SJSA1 (cell line): ENCODE data around the gene ZNF787. TPM values are rescaled to one million over a fixed set of nuclear protein-coding genes. Genes with fewer than 3 reads are reported as not detected.

ENCODE experiments used
- DNase-seq, 2 experiments: peaks; one replicate each; pipeline ENCODE4 v3.0.0-alpha.2; 2015 to 2020; ENCODE audit warnings: low spot score in 2 of 2, low read depth in 1 of 2
- H3K27ac ChIP-seq: fragments of 250-450 bp; sonication (Bioruptor Pico); 2 replicates; pipeline ENCODE4 v1.5.1; 2020; ENCODE audit warnings: mild to moderate bottlenecking, moderate library complexity
- H3K27me3 ChIP-seq: fragments of 250-450 bp; sonication (Bioruptor Pico); replicated peaks from 2 replicates; pipeline ENCODE4 v1.5.1; 2020; ENCODE audit warnings: mild to moderate bottlenecking, moderate library complexity
- H3K36me3 ChIP-seq: fragments of 250-450 bp; sonication (Bioruptor Pico); 2 replicates; pipeline ENCODE4 v1.5.1; 2020; ENCODE audit warnings: mild to moderate bottlenecking
- H3K4me1 ChIP-seq: fragments of 250-450 bp; sonication (Bioruptor Pico); replicated peaks from 2 replicates; pipeline ENCODE4 v1.6.1; 2021; ENCODE audit warnings: mild to moderate bottlenecking
- H3K4me3 ChIP-seq: fragments of 250-450 bp; sonication (Bioruptor Pico); 2 replicates; pipeline ENCODE4 v1.5.1; 2020; ENCODE audit warnings: mild to moderate bottlenecking
- H3K9me3 ChIP-seq: fragments of 250-450 bp; sonication (Bioruptor Pico); replicated peaks from 2 replicates; pipeline ENCODE4 v1.5.1; 2020; ENCODE audit warnings: mild to moderate bottlenecking
- total RNA-seq: library from RNA; depleted of rRNA; stranded (reverse); fragments of >200 nt; shearing (Covaris generic); gene quantifications from 2 replicates; pipeline ENCODE4 v1.2.3, GENCODE V29; 2014; rRNA removed

ZNF787 gene
- 20.0 and 26.2 TPM in 2 replicates for total RNA-seq

DNA sequence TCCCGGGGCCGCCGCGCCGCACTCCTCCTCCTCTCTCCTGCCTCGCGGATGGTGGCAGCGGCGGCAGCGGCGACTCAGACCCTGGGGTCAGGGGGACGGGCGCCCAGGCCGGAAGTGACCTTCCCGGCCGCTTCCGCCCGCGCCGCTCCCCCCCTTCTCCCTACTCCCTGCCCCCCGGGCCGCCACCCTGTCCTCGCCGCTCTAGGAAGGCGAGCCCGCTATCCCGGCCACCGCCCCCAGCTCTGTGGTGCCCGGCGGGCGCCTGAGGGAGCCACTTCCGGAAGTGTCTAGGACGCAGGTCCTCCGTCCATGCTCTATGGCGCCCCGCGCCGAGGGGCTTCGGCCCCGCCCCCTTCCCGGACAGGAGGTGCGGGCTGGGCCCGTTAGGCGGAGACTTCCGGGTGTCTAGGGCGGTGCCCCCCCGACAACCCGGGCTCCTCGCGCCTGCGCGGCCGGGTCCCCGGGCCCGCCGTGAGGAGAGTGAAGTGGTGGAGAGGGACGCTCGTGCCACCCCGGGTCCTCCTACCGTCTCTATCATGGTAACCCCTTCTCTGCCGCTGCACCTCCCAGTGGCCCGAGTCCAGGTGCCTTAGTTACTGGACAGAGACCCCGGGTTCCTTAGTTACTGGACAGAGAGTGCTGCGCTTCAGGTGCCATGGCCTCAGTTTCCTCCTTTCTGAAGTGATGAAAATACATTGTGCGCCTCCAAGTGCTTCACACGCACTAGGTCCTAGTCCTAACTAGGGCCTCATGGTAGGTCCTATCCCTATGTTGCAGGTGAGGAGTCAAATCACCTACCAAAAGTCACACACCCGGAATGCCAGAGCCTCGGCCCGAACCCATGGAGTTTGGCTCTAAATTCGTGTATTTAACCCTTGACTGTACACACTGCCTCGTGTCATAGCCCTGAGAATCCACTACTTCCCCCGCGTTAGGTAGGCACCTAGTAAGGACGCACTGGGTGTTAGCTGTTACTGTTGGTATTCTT lies at the start of gene ZNF787:
Gene ZNF787 (minus strand): TSS at position 116 of the 988 bp plus-strand sequence. CDS start 18,078 bp downstream, outside the sequence.
- no peaks in the 10 kb centered on the region for H3K9me3 ChIP-seq
- peak; percentile 98 to 100 for DNase-seq
- no peaks in the 10 kb centered on the region for H3K27me3 ChIP-seq
- peak within 1 kb of the TSS; percentile 90 for H3K4me3 ChIP-seq
- peaks cover 21% of the 10 kb centered on the region for H3K36me3 ChIP-seq
- H3K27ac ChIP-seq, result peak within 1 kb of the TSS; percentile 95
- peaks cover 12% of the 10 kb centered on the region for H3K4me1 ChIP-seq

DNA sequence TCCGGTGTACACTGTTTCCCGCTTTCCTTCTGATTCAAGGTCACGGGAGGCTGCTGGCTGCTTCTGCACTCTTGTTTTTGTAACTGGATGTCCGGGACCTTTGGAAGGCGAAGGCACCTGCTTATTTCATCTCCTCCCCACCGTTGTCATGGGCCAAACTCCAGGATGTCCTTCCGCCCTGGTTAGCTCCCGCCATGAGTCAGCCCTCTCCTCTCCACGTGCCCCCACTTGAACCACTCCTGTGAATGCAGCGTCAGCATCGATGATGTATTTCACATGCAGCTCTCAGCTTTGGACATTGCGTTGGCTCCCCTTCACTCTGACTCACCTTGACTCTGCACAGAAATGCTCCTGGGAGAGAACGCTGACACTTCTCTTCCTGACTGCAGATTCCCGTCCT lies 49.2 kb upstream of the ZNF787 start:
- Histone ChIP-seq H3K4me3 (no peak overlapping the region), H3K27ac (no peak overlapping the region), H3K27me3 (no peaks in the 10 kb centered on the region), H3K9me3 (no peaks in the 10 kb centered on the region), H3K36me3 (no peaks in the 10 kb centered on the region), H3K4me1 (no peaks in the 10 kb centered on the region)
- no peak for DNase-seq

GRCh38 chr19:56167064-56167578 lies 46.0 kb upstream of the ZNF787 start:
- H3K4me1 ChIP-seq, result no peaks in the 10 kb centered on the region
- H3K27ac ChIP-seq, result no peak overlapping the region
- no peaks in the 10 kb centered on the region for H3K9me3 ChIP-seq
- no peak overlapping the region for H3K4me3 ChIP-seq
- H3K27me3 ChIP-seq, result no peaks in the 10 kb centered on the region
- H3K36me3 ChIP-seq, result no peaks in the 10 kb centered on the region
- DNase-seq, result no peak

- Histone ChIP-seq H3K4me1 (no peaks in the 10 kb centered on the region), H3K27ac (no peak overlapping the region), H3K36me3 (peaks cover 13% of the 10 kb centered on the region), H3K9me3 (no peaks in the 10 kb centered on the region), H3K4me3 (no peak overlapping the region), H3K27me3 (no peaks in the 10 kb centered on the region)
- DNase-seq, result no peak
Observed at GRCh38 chr19:56163097-56163496, 42.0 kb upstream of the ZNF787 start.

- Histone ChIP-seq H3K4me1 (no peaks in the 10 kb centered on the region), H3K36me3 (peaks cover 13% of the 10 kb centered on the region), H3K27ac (no peak overlapping the region), H3K27me3 (no peaks in the 10 kb centered on the region), H3K4me3 (no peak overlapping the region), H3K9me3 (no peaks in the 10 kb centered on the region)
- DNase-seq, result no peak
Observed at GRCh38 chr19:56162258-56162657, 41.2 kb upstream of the ZNF787 start.

- H3K9me3 ChIP-seq, result no peaks in the 10 kb centered on the region
- H3K4me3 ChIP-seq, result no peak overlapping the region
- no peak overlapping the region for H3K27ac ChIP-seq
- no peaks in the 10 kb centered on the region for H3K27me3 ChIP-seq
- DNase-seq, result no peak
- peaks cover 13% of the 10 kb centered on the region for H3K36me3 ChIP-seq
- H3K4me1 ChIP-seq, result no peaks in the 10 kb centered on the region
Observed at GRCh38 chr19:56161534-56161933, 40.4 kb upstream of the ZNF787 start.

DNA sequence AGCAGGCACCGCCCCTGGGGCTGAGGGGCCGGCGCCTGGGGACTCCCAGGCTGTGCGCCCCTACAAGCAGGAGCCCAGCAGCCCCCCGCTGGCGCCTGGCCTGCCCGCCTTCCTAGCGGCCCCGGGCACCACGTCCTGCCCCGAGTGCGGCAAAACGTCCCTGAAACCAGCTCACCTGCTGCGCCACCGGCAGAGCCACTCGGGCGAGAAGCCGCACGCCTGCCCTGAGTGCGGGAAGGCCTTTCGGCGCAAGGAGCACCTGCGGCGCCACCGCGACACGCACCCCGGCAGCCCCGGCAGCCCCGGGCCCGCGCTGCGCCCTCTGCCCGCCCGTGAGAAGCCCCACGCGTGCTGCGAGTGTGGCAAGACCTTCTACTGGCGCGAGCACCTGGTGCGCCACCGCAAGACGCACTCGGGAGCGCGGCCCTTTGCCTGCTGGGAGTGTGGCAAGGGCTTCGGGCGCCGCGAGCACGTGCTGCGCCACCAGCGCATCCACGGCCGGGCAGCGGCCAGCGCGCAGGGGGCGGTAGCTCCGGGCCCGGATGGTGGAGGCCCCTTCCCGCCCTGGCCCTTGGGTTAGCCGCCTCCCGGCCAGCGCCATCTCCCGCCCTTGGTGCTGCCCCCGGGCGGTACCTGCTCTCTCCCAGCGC lies 38.7 kb upstream of the ZNF787 start:
- Histone ChIP-seq H3K36me3 (peaks cover 21% of the 10 kb centered on the region), H3K27me3 (no peaks in the 10 kb centered on the region), H3K9me3 (no peaks in the 10 kb centered on the region), H3K4me3 (no peak overlapping the region), H3K27ac (no peak overlapping the region), H3K4me1 (no peaks in the 10 kb centered on the region)
- DNase-seq, result no peak

DNA sequence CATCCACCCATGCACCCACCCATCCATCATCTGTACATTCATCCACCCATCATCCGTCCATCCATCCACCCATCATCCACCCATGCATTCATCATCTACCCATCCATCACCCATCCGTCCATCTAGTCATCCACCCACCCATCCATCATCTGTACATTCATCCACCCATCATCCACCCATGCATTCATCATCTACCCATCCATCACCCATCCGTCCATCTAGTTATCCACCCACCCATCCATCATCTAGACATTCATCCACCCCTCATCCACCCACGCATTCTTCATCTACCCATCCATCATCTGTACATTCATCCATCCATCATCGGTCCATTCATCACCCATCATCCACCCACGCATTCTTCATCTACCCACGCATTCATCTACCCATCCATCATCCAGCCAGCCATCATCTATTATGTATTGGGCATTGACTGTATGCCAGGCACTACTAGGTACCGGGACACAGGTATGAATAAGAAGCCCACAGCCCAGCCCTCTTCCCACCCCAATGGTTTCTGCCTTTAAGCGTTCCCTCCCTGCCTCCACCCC lies 38.0 kb upstream of the ZNF787 start:
- Histone ChIP-seq H3K27ac (no peak overlapping the region), H3K4me1 (no peaks in the 10 kb centered on the region), H3K27me3 (no peaks in the 10 kb centered on the region), H3K36me3 (peaks cover 21% of the 10 kb centered on the region), H3K4me3 (no peak overlapping the region), H3K9me3 (no peaks in the 10 kb centered on the region)
- no peak for DNase-seq

- H3K4me1 ChIP-seq, result no peaks in the 10 kb centered on the region
- H3K4me3 ChIP-seq, result no peak overlapping the region
- H3K27ac ChIP-seq, result no peak overlapping the region
- no peak for DNase-seq
- no peaks in the 10 kb centered on the region for H3K9me3 ChIP-seq
- H3K27me3 ChIP-seq, result no peaks in the 10 kb centered on the region
- peaks cover 21% of the 10 kb centered on the region for H3K36me3 ChIP-seq
Observed at GRCh38 chr19:56158170-56158757, 37.2 kb upstream of the ZNF787 start.

- peaks cover 21% of the 10 kb centered on the region for H3K36me3 ChIP-seq
- DNase-seq, result no peak
- no peak overlapping the region for H3K4me3 ChIP-seq
- no peaks in the 10 kb centered on the region for H3K9me3 ChIP-seq
- no peak overlapping the region for H3K27ac ChIP-seq
- H3K4me1 ChIP-seq, result no peaks in the 10 kb centered on the region
- no peaks in the 10 kb centered on the region for H3K27me3 ChIP-seq
Observed at GRCh38 chr19:56156768-56157167, 35.7 kb upstream of the ZNF787 start.

DNA sequence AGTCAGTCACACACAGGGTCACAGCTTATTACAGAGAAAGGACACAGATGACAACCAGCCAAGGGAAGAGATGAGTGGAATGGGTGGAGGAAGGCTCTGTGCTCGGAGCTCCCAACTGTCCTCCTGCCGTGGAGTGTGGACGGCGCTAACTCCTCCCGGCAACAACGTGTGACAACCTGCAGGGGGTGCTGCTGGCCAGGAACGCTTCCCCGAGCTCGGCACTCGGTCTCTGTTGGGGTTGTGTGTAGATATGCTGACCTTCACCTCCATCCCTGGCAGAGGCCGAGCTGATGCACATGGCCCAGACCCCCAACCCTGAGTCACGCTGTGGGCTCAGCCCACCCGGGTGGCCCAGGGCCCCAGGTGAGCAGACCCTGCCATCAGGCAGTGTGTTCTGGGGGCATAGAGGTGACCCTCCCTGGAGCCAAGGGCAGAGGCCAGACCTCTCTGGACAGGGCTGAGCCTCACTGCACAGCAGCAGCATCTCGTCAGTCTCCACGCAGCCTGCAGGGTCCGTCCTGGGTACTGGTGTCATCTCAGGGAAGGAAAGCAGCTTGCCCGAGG lies 34.1 kb upstream of the ZNF787 start:
- Histone ChIP-seq H3K27ac (no peak overlapping the region), H3K36me3 (peaks cover 19% of the 10 kb centered on the region), H3K9me3 (no peaks in the 10 kb centered on the region), H3K4me3 (no peak overlapping the region), H3K4me1 (no peaks in the 10 kb centered on the region), H3K27me3 (no peaks in the 10 kb centered on the region)
- no peak for DNase-seq

- H3K36me3 ChIP-seq, result peaks cover 19% of the 10 kb centered on the region
- H3K4me3 ChIP-seq, result no peak overlapping the region
- no peak overlapping the region for H3K27ac ChIP-seq
- H3K4me1 ChIP-seq, result no peaks in the 10 kb centered on the region
- no peaks in the 10 kb centered on the region for H3K27me3 ChIP-seq
- DNase-seq, result no peak
- H3K9me3 ChIP-seq, result no peaks in the 10 kb centered on the region; the same call in 1 of the 2 replicates
Observed at GRCh38 chr19:56153507-56153906, 32.4 kb upstream of the ZNF787 start.

DNA sequence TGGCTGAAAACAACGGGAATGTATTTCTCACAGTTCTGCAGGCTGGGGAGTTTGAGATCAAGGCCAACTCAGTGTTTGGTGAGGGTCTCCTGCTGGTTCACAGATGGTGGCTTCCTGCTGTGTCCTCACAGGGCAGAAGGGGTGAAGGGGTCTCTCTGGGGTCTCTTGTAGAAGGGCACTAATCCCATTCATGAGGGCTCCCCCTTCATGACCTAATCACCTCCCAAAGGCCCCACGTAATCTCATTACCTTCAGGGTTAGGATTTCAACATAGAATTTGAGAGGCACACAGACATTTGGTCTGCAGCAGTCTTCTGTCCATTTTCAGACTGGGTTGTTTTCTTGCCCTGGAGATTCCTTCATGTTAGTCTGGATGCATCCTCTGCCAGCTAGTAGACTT lies 31.5 kb upstream of the ZNF787 start:
- H3K4me1 ChIP-seq, result no peaks in the 10 kb centered on the region
- no peaks in the 10 kb centered on the region; the same call in 1 of the 2 replicates for H3K9me3 ChIP-seq
- H3K4me3 ChIP-seq, result no peak overlapping the region
- H3K36me3 ChIP-seq, result peaks cover 24% of the 10 kb centered on the region
- no peaks in the 10 kb centered on the region for H3K27me3 ChIP-seq
- no peak for DNase-seq
- H3K27ac ChIP-seq, result no peak overlapping the region
